Stimulated activated CD8-positive, alpha-beta memory T cell treated with anti-CD3 and anti-CD28 coated beads, Interleukin-15, amount 100 ng/mL, for 24 hours (primary cell): Measurements from ENCODE around the gene SLBP.

Experiments
- DNase-seq: peaks from one replicate; pipeline ENCODE4 v3.0.0-alpha.2; 2020; ENCODE audit warnings: low read depth

SLBP gene

GRCh38 chr4:1712216-1713002 is at the start of gene SLBP:
TSS of gene SLBP (minus strand) at chr4:1712319. CDS start at chr4:1712188, 131 bp downstream.
- peak; percentile 95 for DNase-seq

DNA sequence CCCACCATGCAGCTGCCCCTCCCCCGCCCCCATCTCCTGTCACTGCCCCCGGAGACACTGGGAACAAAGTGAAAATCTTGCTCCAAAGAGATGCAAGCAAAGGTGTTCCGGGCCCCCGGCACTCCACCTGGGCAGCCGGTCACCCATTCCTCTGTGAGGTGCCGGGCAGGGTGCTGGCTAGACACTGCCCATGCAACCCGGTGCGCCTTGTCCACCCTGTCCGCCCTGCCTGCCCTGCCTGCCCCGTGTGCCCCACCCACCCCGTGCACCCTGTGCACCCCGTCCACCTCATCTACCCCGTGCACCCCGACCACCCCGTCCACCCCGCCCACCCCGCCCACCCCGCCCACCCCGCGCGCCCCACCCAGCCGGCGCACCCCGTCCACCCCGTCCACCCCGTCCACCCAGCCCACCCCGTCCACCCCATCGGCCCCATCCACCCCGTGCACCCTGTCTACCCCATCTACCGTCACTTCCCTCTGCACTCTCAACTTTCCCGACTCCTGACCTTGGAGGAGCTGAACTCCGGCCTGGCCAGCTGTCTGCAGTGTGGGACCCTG is 49.1 kb upstream of the SLBP start:
- no peak for DNase-seq

DNA sequence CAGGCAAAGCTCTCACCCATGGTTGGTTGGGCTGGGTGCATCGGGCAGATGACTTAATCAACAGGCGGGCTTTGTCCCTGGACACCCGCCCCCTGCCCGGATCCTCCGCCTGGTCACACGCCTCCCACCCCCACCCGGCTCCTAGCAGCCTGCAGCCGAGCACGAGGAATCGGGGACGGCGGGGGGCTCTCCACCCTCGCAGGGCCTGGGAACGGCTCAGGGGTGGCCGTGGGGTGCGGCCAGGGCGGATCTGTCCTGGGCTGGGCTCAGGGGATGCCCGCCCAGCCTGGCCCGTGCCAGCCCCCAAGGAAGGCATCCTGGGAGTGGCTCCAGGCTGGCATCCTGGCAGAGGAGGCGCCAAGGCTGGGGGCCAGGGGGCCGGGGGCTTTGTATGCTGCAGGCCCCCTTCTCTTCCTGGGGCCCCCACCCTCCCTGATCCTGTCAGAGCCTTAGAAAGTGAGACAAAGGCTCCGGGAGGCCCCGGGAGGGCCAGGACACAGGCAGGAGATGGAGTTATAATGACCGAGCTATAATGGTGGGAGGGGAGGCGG is 48.5 kb upstream of the SLBP start:
- DNase-seq: no peak

DNA sequence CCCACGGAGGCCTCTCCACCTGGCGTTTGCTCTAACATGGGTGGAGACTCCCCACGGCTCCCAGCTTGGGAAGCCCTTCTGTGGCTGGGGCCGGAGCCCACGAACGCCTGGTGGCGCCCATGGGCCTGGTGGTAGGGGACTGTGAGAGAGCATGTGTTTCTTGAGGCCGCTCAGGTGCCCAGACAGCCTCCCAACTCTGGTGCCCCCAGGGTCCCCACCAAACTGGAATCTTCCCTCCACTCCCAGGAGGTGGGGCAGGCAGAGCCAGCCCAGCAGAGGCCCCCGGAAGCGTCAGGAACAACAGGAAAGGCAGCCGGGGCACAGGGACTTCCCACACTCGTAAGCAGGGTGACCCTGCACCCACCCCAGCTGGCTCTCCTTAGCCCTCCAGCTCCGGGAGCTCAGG is 47.7 kb upstream of the SLBP start:
- DNase-seq: no peak

DNA sequence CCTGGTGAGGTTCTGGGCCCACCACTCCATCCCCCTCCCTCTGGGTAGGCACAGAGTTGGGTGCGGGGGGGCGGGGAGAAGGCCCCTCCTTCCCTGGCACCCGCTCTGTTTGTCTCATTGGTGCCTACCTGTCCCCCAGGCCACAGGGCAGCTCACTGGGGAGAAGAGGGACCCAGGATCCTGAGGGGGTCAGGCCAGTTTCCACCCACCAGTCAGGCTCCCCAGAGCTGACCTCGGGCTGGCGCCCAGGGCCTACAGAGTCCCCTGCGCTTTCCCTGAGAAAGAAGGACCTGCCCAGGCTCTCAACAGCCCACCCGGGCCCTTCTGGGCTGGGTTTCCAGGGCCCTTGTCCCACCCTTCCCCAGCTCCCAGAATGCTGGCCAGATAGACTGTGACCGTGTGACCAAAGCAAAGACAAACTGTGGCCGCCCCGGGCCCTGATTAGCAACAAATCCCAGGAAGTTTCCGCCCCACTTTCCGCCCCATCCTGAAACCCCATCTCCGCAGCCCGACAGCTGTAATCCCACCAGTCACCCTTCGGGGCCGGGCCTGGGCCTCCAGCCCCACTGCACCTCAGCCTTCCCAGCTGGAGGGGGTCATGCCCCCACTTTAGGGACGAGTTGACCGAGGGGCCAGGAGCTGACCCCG is 47.2 kb upstream of the SLBP start:
- DNase-seq: no peak

DNA sequence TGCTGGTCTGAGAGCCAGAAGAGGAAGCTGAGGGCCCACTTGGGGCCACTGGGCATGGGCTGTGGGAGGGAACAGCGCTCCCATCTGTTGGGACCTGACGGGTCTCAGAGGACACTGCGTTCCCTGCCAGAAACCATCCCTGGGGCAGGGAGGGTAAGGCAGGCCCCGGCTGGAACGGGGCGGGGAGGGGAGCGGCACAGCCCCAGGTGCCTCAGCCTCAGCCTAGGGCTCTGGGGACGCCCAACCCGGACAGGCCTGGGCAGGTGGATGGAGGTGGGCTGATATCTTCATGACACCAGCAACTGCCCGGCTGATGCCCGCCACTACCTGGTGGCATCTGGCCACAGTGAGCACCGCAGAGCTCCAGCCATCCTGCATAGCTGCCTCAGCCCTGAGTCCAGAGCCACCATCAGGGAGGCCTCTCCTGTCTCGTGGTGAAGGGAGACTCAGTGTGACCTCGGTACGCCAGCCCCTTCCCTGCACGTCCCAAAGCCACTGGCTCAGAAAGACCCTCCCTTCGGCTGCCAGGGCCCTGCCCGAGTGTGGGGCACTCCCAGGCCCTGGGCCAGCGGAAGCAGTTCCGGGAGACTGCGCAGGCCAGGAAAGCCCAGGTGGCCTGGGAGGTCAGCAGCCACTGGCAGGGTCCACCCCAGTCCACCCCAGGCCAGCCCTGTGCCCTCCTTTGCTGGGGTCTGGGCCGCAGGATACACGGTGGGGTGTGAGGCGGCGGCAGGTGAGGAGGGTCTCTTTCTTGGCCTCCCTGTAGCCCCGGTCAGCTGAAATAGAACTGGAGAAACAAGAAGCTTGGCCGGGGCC is 46.4 kb upstream of the SLBP start:
- DNase-seq: no peak

DNA sequence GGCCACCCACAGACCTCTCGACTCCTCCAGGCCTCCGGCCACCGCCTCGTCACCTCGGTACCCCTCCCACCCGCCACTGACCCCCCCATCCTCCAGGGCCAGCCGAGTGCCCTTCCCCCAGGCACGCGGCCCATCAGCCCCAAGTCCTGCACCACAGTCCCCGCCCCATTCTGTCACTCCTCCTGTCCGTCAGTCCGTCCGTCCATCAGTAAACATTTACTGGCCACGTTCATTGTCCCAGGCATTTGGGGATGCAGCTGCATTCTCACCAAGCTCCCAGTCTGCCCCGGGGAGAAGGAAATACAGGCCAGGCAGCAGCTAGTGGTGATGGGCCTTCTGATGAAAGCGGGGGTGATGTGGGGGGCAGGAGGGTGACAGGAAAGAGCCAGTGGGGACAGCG is 45.7 kb upstream of the SLBP start:
- DNase-seq: no peak

DNA sequence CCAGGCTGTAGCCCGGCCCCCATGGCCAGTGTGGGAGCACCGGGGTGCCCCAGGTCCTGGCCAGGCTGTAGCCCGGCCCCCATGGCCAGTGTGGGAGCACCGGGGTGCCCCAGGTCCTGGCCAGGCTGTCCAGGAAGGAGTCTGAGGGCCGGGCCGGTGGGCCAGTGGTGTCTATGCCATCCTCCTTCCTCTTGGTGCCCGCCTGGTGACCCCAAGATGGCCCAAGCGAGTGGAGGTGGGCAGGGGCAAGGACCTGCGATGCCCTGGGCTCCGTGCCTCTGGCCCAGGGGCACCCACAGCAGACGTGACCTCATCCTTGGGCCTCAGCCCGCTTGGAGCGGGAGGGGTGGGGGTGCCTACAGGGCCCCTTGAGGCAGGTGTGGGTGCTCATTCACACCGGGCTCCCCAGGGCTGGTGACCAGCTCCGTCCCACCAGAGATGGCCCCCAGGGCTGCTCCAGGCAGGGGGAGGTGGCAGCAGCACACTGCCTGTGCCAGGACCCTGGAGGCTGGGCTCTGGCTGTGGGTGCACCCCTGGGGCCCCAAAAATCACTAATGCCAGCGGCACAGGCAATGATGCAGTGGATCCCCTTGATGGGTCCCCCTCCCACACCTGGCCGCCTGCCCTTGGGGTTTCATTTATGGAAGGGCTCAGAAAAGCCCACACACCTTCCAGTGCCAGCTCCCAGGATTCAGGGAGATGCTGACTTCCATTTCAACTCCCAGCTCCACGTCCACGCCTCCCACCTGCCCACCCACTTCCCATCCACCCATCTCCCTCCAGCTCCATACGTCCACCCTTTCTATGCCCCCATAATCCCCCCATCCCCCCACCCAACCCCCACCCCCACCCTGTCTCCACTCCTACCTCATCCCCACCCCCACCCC is 45.0 kb upstream of the SLBP start:
- DNase-seq: no peak

DNA sequence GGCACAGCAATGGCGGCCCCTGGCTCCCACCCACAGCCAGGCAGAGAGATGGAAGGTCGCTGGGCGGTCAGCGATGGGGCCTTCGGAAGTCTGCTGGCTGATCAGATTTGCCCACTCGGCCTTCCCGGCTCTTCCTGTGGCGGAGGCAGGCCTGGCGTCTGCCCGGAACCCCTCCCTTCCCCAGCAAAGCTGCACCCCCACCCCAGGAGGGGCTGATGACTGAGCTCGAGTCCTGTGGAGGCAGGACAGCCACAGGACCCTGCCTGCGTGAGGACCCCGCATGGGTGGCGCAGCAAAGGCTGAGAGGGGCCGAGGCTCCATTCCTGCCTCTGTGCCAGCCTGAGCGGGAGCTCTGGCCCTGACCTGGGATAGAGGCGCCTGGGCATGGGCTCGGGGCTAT is 44.0 kb upstream of the SLBP start:
- DNase-seq: no peak

- no peak for DNase-seq
These were observed 43.2 kb upstream of the SLBP start for GRCh38 chr4:1755297-1755696.

DNA sequence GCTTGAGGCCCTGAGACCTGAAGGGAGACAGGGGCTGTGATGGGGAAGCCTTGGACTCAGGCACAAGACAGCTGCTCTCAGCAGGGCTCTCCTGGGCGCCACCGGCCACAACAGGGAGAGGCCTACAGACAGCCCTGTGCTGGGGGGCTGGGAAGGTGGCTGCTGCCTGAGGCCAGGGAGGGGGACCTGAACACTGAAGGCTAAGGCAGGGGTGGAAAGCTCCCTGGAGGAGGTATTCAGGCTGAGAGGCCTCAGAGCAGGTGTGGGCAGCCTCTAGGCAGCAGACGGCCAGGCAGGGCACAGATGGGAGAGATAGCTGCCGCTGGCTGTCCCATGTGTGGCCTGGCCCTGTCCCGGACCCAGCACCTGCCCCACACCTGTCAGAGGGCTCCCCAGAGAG is 42.2 kb upstream of the SLBP start:
- DNase-seq: no peak

- DNase-seq: no peak
These were observed 41.7 kb upstream of the SLBP start for GRCh38 chr4:1753697-1754311.

DNA sequence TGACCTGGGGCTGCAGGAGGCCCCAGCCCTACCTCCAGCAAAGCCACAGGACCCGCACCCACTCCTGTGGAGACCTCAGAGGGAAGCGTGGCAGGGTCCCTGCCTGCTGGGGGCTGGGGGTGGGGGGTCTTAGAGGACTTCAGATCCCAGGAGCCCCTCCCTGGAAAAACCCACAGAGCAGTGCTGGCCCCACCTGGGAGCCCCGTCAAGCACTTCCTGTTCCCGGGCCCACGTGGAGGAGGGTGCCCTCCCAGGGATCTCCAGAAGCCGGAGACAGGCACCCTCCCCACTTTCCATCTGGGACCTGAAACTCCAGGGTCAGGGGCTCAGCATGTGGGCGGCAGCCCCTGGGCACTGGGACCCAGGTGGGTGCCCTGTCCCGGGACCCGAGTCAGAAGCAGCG is 41.2 kb upstream of the SLBP start:
- DNase-seq: no peak

DNA sequence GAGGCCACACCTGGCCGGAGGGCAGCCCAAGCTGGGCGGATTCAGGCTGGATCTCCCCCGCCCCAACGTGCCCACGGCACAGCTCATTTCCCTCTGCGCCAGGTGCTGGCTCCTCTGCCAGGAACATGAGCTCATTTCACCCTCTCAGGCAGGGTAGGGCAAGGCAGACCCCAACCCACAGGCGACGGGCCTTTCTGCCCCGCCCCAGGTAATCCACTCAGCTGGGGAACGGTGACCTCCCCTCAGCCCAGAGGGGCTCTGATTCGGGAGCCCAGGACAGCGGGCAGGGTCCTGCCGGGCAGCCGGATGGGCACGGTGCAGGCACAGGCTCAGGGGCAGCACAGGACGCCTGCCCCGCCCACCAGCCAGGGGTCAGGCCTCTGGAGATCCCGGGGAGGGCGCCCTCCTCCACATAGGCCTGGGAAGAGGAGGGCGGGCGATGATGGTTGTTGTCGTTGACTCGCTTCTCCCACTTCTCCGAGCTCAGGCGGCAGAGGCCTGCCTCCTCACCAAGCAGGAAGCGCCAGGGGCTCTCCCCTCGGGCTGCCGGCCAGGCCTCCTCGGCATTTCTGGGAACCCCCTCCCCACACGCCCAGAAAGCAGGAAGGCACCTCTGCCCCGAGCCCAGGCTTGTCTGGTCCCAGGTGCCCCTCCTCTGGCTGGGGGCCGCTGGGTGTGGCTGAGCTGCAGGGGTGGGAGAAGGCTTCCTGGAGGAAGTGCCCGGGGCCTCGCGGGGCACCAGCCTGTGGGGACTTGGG is 40.3 kb upstream of the SLBP start:
- DNase-seq: no peak

DNA sequence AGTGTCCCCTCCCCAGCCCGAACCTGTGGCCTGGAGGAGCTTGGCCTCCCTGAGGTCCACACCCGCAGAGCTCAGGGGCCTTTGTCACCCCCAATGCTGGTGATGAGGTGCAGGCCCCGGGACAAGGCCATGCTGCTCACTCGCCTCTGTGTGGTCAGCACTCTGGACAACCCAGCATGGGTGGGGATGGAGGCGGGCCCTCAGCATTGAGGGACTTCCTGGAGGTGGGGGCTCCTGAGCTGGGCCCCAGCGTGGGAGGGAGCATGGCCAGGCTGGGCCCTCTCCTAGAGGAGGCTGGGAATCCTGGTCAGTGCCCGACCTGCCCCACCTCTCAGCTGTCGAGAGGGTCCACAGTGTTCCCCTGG is 39.8 kb upstream of the SLBP start:
- no peak for DNase-seq

GRCh38 chr4:1751155-1751918 is 39.2 kb upstream of the SLBP start:
- DNase-seq: no peak

DNA sequence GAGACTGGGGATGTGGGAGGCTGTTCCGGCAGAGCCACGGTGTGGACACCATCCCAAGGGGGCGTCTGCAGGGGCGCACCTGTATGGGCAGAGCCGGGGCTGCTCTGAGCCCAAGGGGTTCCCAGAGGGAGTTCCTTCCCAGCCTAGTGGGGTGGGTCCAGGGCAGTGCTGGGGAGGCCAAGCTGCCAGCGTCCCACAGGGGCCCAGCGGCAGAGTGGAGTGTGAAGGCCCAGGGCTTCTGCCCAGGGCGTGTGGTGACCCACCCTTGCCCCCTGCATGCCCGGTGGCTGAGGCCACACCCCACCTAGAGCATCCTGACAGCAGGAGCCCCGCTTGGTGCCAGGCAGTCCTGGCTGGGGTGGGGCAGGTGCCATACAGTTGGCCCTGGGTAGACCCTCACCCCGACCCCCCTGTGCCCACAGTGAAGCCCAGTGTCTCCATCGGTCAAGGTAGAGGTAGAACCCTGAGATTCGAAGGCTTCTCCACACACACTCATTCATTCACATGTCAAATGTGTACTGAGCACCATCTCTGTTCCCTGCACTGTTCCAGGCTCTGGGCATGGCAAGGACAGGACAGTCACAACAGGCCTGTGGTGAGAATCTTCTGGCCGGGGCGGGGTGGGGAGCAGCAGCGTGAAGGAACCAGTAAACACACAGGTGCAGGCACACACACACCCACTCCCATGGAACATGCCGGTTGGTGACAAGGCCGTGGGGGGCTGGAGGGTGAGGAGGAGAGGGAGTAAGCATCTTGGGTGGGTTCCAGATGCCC is 38.4 kb upstream of the SLBP start:
- no peak for DNase-seq

DNA sequence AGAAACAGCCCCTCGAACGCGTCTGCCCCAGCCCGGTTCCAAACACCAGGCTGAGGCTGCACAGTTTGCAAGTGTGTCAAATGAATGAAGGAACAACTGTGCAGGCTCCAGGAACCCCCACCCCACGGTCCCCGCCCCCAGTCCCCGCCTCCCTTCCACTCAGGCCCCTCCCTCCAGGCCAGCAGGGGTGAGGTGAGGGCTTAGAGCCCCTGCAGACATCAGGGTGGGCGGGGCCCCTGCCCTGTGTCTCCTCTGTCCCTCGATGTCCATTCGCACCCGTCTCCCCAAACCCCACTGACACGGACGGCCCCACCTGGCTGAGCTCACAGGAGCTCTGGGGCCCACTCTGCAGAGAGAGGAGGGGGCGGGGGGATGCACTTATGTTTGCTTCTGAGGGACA is 37.7 kb upstream of the SLBP start:
- no peak for DNase-seq

- DNase-seq: no peak
These were observed 37.3 kb upstream of the SLBP start for GRCh38 chr4:1749370-1749769.
